Mesenchymal stem cell (in vitro differentiated cells and primary cell): ENCODE results near the gene ZNF641.

Source experiments
- DNase-seq: peaks from one replicate; pipeline ENCODE4 v3.0.0-alpha.2; 2013
- H2AFZ ChIP-seq: one replicate; pipeline ENCODE4 v1.6.1; 2013; ENCODE audit warnings: low read depth, mild to moderate bottlenecking, control low read depth, inconsistent platforms, low read length, moderate library complexity
- H2AK5ac ChIP-seq: 2 replicates; pipeline ENCODE4 v1.6.1; 2013; ENCODE audit warnings: low read length, moderate library complexity, mild to moderate bottlenecking, inconsistent platforms; ENCODE audit not compliant: severe bottlenecking
- H2BK120ac ChIP-seq: one replicate; pipeline ENCODE4 v1.6.1; 2013; ENCODE audit warnings: low read depth, mild to moderate bottlenecking, inconsistent platforms, low read length, moderate library complexity
- H2BK12ac ChIP-seq, 2 experiments: one replicate each; pipeline ENCODE4 v1.6.1; 2013; ENCODE audit warnings: inconsistent platforms in 2 of 2, low read length in 2 of 2, mild to moderate bottlenecking in 2 of 2, moderate library complexity in 2 of 2, control low read depth in 1 of 2
- H2BK15ac ChIP-seq: one replicate; pipeline ENCODE4 v1.6.1; 2013; ENCODE audit warnings: mild to moderate bottlenecking, low read depth, inconsistent platforms; ENCODE audit not compliant: poor library complexity, severe bottlenecking
- H2BK5ac ChIP-seq: 2 replicates; pipeline ENCODE4 v1.6.1; 2013; ENCODE audit warnings: low read depth, mild to moderate bottlenecking, low read length, control low read depth, inconsistent platforms; ENCODE audit not compliant: poor library complexity, severe bottlenecking
- H3K14ac ChIP-seq, 2 experiments: one replicate each; pipeline ENCODE4 v1.6.1; 2013; ENCODE audit warnings: inconsistent platforms in 2 of 2, low read length in 2 of 2, control low read depth in 1 of 2, mild to moderate bottlenecking in 1 of 2, moderate library complexity in 1 of 2
- H3K18ac ChIP-seq, 2 experiments: one replicate each; pipeline ENCODE4 v1.6.1; 2013; ENCODE audit warnings: inconsistent platforms in 2 of 2, low read length in 2 of 2, control low read depth in 1 of 2, low read depth in 1 of 2, mild to moderate bottlenecking in 1 of 2
- H3K23ac ChIP-seq, 2 experiments: one replicate each; pipeline ENCODE4 v1.6.1; 2013; ENCODE audit warnings: inconsistent platforms in 2 of 2, low read length in 2 of 2, mild to moderate bottlenecking in 2 of 2, moderate library complexity in 2 of 2, control low read depth in 1 of 2
- H3K27ac ChIP-seq: 2 replicates; pipeline ENCODE4 v1.5.1; 2013; ENCODE audit warnings: mild to moderate bottlenecking, moderate library complexity, low read length, control low read depth, inconsistent platforms; ENCODE audit not compliant: poor library complexity, severe bottlenecking
- H3K27me3 ChIP-seq, 2 experiments: 2 replicates each; pipeline versions ENCODE4 v1.6.1 to v1.7.0; 2013; ENCODE audit warnings: low read length in 2 of 2, mild to moderate bottlenecking in 2 of 2, moderate library complexity in 2 of 2, control low read depth in 1 of 2, inconsistent platforms in 1 of 2; ENCODE audit not compliant: control insufficient read depth in 1 of 2, insufficient read depth in 1 of 2
- H3K36me3 ChIP-seq, 2 experiments: 2 replicates each; pipeline versions ENCODE4 v1.6.1 to v1.7.0; 2013; ENCODE audit warnings: low read length in 2 of 2, control low read depth in 1 of 2, inconsistent platforms in 1 of 2, low read depth in 1 of 2, mild to moderate bottlenecking in 1 of 2; ENCODE audit not compliant: insufficient read depth in 2 of 2, control insufficient read depth in 1 of 2
- H3K4ac ChIP-seq, 2 experiments: one replicate each; pipeline ENCODE4 v1.6.1; 2013; ENCODE audit warnings: inconsistent platforms in 2 of 2, low read length in 2 of 2, mild to moderate bottlenecking in 2 of 2, moderate library complexity in 2 of 2, control low read depth in 1 of 2, low read depth in 1 of 2
- H3K4me1 ChIP-seq: 2 replicates; pipeline ENCODE4 v1.6.1; 2013; ENCODE audit warnings: low read depth, low read length, control low read depth; ENCODE audit not compliant: control insufficient read depth, insufficient read depth
- H3K4me2 ChIP-seq: 2 replicates; pipeline ENCODE4 v1.6.1; 2013; ENCODE audit warnings: low read length, mild to moderate bottlenecking, inconsistent platforms; ENCODE audit not compliant: poor library complexity, severe bottlenecking
- H3K4me3 ChIP-seq, 2 experiments: 2 replicates each; pipeline versions ENCODE4 v1.5.1 to v1.7.0; 2013; ENCODE audit warnings: low read length in 2 of 2, mild to moderate bottlenecking in 2 of 2, control low read depth in 1 of 2, low read depth in 1 of 2; ENCODE audit not compliant: insufficient read depth in 1 of 2
- H3K79me1 ChIP-seq: replicated peaks from 2 replicates; pipeline ENCODE4 v1.6.1; 2013; ENCODE audit warnings: mild to moderate bottlenecking, control low read depth, low read length, inconsistent platforms; ENCODE audit not compliant: poor library complexity, severe bottlenecking
- H3K9ac ChIP-seq: 2 replicates; pipeline ENCODE4 v1.7.0; 2013; ENCODE audit warnings: mild to moderate bottlenecking, low read length, moderate library complexity
- H3K9me3 ChIP-seq: 2 replicates; pipeline ENCODE4 v1.7.0; 2013; ENCODE audit warnings: mild to moderate bottlenecking, low read length; ENCODE audit not compliant: control insufficient read depth
- H4K8ac ChIP-seq: one replicate; pipeline ENCODE4 v1.6.1; 2013; ENCODE audit warnings: inconsistent platforms, mild to moderate bottlenecking, low read length, moderate library complexity
- H4K91ac ChIP-seq: one replicate; pipeline ENCODE4 v1.6.1; 2013; ENCODE audit warnings: mild to moderate bottlenecking, low read length, inconsistent platforms
- WGBS: methylation state at CpG from one replicate; pipeline ENCODE4 v1.1.7; 2013; ENCODE audit warnings: mixed read lengths; 5-methylcytosine and 5-hydroxymethylcytosine counted together

Gene ZNF641

GRCh38 chr12:48356041-48356768 lies 5.5 kb upstream of the ZNF641 start:
- H3K4ac ChIP-seq, result no peak overlapping the region
- H3K27ac ChIP-seq, result no peak overlapping the region
- no peak overlapping the region for H2AFZ ChIP-seq
- no peaks in the 10 kb centered on the region for H3K79me1 ChIP-seq
- H3K27me3 ChIP-seq, result peaks cover 0 to 6% of the 10 kb centered on the region in 2 experiments
- H2AK5ac ChIP-seq, result no peak overlapping the region
- no peak overlapping the region for H3K9ac ChIP-seq
- H3K36me3 ChIP-seq, result no peaks in the 10 kb centered on the region
- no peak overlapping the region for H2BK15ac ChIP-seq
- H3K4me1 ChIP-seq, result peaks cover 3% of the 10 kb centered on the region
- no peak overlapping the region for H3K4me3 ChIP-seq
- H4K91ac ChIP-seq, result no peak overlapping the region
- H3K4me2 ChIP-seq, result no peak overlapping the region
- no peaks in the 10 kb centered on the region for H3K9me3 ChIP-seq
- no peak overlapping the region for H4K8ac ChIP-seq
- H3K23ac ChIP-seq, result no peak overlapping the region
- WGBS, result 82% methylated on average over 6 of the region's 6 CpGs
- DNase-seq, result peak; percentile 30
- no peak overlapping the region for H2BK5ac ChIP-seq
- H2BK120ac ChIP-seq, result no peak overlapping the region
- no peak overlapping the region for H3K14ac ChIP-seq
- no peak overlapping the region for H3K18ac ChIP-seq
- no peak overlapping the region for H2BK12ac ChIP-seq

GRCh38 chr12:48352157-48352760 lies 1.5 kb upstream of the ZNF641 start:
- Histone ChIP-seq H4K8ac (no peak overlapping the region), H3K14ac (no peak overlapping the region), H3K4me3 (no peak overlapping the region), H3K18ac (no peak overlapping the region), H2BK5ac (no peak overlapping the region), H2AK5ac (no peak overlapping the region), H2AFZ (no peak overlapping the region), H3K23ac (no peak overlapping the region), H3K4me1 (peaks cover 5% of the 10 kb centered on the region), H3K4ac (no peak overlapping the region), H4K91ac (no peak overlapping the region), H2BK12ac (no peak overlapping the region), H2BK120ac (no peak overlapping the region), H3K27ac (no peak overlapping the region), H3K9me3 (no peaks in the 10 kb centered on the region), H3K27me3 (peaks cover 0 to 6% of the 10 kb centered on the region in 2 experiments), H3K79me1 (peaks cover 5% of the 10 kb centered on the region), H3K4me2 (no peak overlapping the region), H2BK15ac (no peak overlapping the region), H3K36me3 (peaks cover 5% of the 10 kb centered on the region in 2 experiments), H3K9ac (no peak overlapping the region)
- no peak for DNase-seq
- 95% methylated on average over 10 of the region's 11 CpGs for WGBS

- peak overlapping the region; percentile 81 to 82 for H3K18ac ChIP-seq
- peak overlapping the region; percentile 96 for H3K9ac ChIP-seq
- H3K9me3 ChIP-seq, result no peaks in the 10 kb centered on the region
- peak overlapping the region; percentile 51 for H3K27ac ChIP-seq
- peak overlapping the region; percentile 54 to 86 for H3K4ac ChIP-seq
- peak overlapping the region; percentile 88 to 92 for H3K4me3 ChIP-seq
- H3K79me1 ChIP-seq, result peaks cover 5% of the 10 kb centered on the region
- peaks cover 11 to 16% of the 10 kb centered on the region in 2 experiments for H3K36me3 ChIP-seq
- peak overlapping the region; percentile 97 for H3K4me2 ChIP-seq
- peak overlapping the region; percentile 77 to 78 for H2BK12ac ChIP-seq
- peak overlapping the region; percentile 86 for H4K91ac ChIP-seq
- peak overlapping the region in 1 of 2 experiments; percentile 65 for H3K14ac ChIP-seq
- 1% methylated on average over 34 of the region's 36 CpGs for WGBS
- H4K8ac ChIP-seq, result peak overlapping the region; percentile 78
- H2AFZ ChIP-seq, result peak overlapping the region; percentile 96
- no peak overlapping the region for H2AK5ac ChIP-seq
- H2BK15ac ChIP-seq, result peak overlapping the region; percentile 64
- peak overlapping the region; percentile 23 for H2BK120ac ChIP-seq
- H3K23ac ChIP-seq, result peak overlapping the region in 1 of 2 experiments; percentile 87
- H3K4me1 ChIP-seq, result peaks cover 5% of the 10 kb centered on the region
- peaks cover 0 to 6% of the 10 kb centered on the region in 2 experiments for H3K27me3 ChIP-seq
- no peak overlapping the region for H2BK5ac ChIP-seq
- peak; percentile 76 for DNase-seq
These were observed 446 bp upstream of the ZNF641 start for GRCh38 chr12:48351022-48351708.

GRCh38 chr12:48349471-48349870 lies 1.2 kb downstream of the ZNF641 start:
- 58% methylated on average over 2 of the region's 2 CpGs for WGBS
- H2AFZ ChIP-seq, result no peak overlapping the region
- H3K23ac ChIP-seq, result no peak overlapping the region
- H3K18ac ChIP-seq, result no peak overlapping the region
- H3K9me3 ChIP-seq, result no peaks in the 10 kb centered on the region
- H3K14ac ChIP-seq, result no peak overlapping the region
- no peak overlapping the region for H2BK5ac ChIP-seq
- H3K4me3 ChIP-seq, result peak overlapping the region in 1 of 2 experiments; percentile 89
- H3K4me2 ChIP-seq, result no peak overlapping the region
- no peak overlapping the region for H4K8ac ChIP-seq
- peaks cover 5% of the 10 kb centered on the region for H3K4me1 ChIP-seq
- H3K27ac ChIP-seq, result no peak overlapping the region
- H3K9ac ChIP-seq, result peak overlapping the region; percentile 88
- peak; percentile 16 for DNase-seq
- peaks cover 16 to 30% of the 10 kb centered on the region in 2 experiments for H3K36me3 ChIP-seq
- H2BK12ac ChIP-seq, result no peak overlapping the region
- H3K27me3 ChIP-seq, result no peaks in the 10 kb centered on the region
- no peak overlapping the region for H2AK5ac ChIP-seq
- H3K4ac ChIP-seq, result no peak overlapping the region
- H2BK120ac ChIP-seq, result no peak overlapping the region
- peaks cover 5% of the 10 kb centered on the region for H3K79me1 ChIP-seq
- no peak overlapping the region for H4K91ac ChIP-seq
- H2BK15ac ChIP-seq, result no peak overlapping the region
